ENCODE data around the gene TRAP1. TPM values are rescaled to one million over a fixed set of nuclear protein-coding genes. Genes with fewer than 3 reads are reported as not detected.

Gene TRAP1
- polyA plus RNA-seq (73.0 and 91.0 TPM in 2 replicates), polyA minus RNA-seq (70.1 and 73.6 TPM in 2 replicates)

GRCh38 chr16:3717235-3718018, at the start of gene TRAP1:
Gene TRAP1 (minus strand): TSS chr16:3717524. CDS start chr16:3717508, 16 bp downstream.
- no peaks in the 10 kb centered on the region for H3F3A ChIP-seq (ENCODE audit: insufficient read depth, low read length, poor library complexity, severe bottlenecking)
- no peaks in the 10 kb centered on the region for H3K9me3 ChIP-seq (ENCODE audit: low read length)
- peak within 1 kb of the TSS; percentile 82 for H3K9ac ChIP-seq (ENCODE audit: low read length)
- TF ChIP-seq SMC3 (conservative IDR thresholded peaks at IDR 0.05; ENCODE audit: poor library complexity): peak; percentile 51
- peak; percentile 25 for TF ChIP-seq CTCF (IDR thresholded peaks at IDR 0.05; ENCODE audit: poor library complexity, severe bottlenecking)
- TF ChIP-seq POLR2AphosphoS5 (IDR thresholded peaks at IDR 0.05): peak; percentile 93
- TF ChIP-seq, protein P1, sequence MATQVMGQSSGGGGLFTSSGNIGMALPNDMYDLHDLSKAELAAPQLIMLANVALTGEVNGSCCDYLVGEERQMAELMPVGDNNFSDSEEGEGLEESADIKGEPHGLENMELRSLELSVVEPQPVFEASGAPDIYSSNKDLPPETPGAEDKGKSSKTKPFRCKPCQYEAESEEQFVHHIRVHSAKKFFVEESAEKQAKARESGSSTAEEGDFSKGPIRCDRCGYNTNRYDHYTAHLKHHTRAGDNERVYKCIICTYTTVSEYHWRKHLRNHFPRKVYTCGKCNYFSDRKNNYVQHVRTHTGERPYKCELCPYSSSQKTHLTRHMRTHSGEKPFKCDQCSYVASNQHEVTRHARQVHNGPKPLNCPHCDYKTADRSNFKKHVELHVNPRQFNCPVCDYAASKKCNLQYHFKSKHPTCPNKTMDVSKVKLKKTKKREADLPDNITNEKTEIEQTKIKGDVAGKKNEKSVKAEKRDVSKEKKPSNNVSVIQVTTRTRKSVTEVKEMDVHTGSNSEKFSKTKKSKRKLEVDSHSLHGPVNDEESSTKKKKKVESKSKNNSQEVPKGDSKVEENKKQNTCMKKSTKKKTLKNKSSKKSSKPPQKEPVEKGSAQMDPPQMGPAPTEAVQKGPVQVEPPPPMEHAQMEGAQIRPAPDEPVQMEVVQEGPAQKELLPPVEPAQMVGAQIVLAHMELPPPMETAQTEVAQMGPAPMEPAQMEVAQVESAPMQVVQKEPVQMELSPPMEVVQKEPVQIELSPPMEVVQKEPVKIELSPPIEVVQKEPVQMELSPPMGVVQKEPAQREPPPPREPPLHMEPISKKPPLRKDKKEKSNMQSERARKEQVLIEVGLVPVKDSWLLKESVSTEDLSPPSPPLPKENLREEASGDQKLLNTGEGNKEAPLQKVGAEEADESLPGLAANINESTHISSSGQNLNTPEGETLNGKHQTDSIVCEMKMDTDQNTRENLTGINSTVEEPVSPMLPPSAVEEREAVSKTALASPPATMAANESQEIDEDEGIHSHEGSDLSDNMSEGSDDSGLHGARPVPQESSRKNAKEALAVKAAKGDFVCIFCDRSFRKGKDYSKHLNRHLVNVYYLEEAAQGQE (IDR thresholded peaks at IDR 0.05; ENCODE audit: borderline replicate concordance): peak; percentile 33
- no peak for TF ChIP-seq EZH2 (IDR thresholded peaks at IDR 0.05; ENCODE audit: borderline replicate concordance, insufficient read depth, low read length, poor library complexity, severe bottlenecking)
- peak; percentile 98 for TF ChIP-seq MXI1 (conservative IDR thresholded peaks at IDR 0.05; ENCODE audit: poor library complexity, severe bottlenecking)
- TF ChIP-seq TAF1 (IDR thresholded peaks at IDR 0.05; ENCODE audit: low read depth): peak; percentile 12
- peak; percentile 42 for TF ChIP-seq RAD21 (conservative IDR thresholded peaks at IDR 0.05)
- TF ChIP-seq EP300 (conservative IDR thresholded peaks at IDR 0.05; ENCODE audit: poor library complexity, severe bottlenecking): peak; percentile 60
- peak within 1 kb of the TSS; percentile 99 for H2AFZ ChIP-seq (ENCODE audit: low read depth, low read length)
- H4K20me1 ChIP-seq (ENCODE audit: insufficient read depth): no peaks in the 10 kb centered on the region
- no peaks in the 10 kb centered on the region for H3K9me2 ChIP-seq (ENCODE audit: insufficient read depth, low read length)
- no peaks in the 10 kb centered on the region for H3K36me3 ChIP-seq (ENCODE audit: insufficient read depth, low read length)
- no peaks in the 10 kb centered on the region for H3K27me3 ChIP-seq (ENCODE audit: insufficient read depth, low read depth, low read length)
- H3K4me2 ChIP-seq (ENCODE audit: low read length): peak within 1 kb of the TSS; percentile 95
- H3K79me2 ChIP-seq (replicated peaks; ENCODE audit: insufficient read depth, low read length): peaks cover 8% of the 10 kb centered on the region
- H3K27ac ChIP-seq (ENCODE audit: low read length): peak within 1 kb of the TSS; percentile 79
- peak within 1 kb of the TSS; percentile 98 for H3K4me3 ChIP-seq (ENCODE audit: low read length)

GRCh38 chr16:3766177-3766576, 48.9 kb upstream of the TRAP1 start:
- no peak overlapping the region for H3K4me3 ChIP-seq (ENCODE audit: low read length)
- no peaks in the 10 kb centered on the region for H3K9me2 ChIP-seq (ENCODE audit: insufficient read depth, low read length)
- TF ChIP-seq CTCF (IDR thresholded peaks at IDR 0.05; ENCODE audit: poor library complexity, severe bottlenecking) (no peak), SMC3 (conservative IDR thresholded peaks at IDR 0.05; ENCODE audit: poor library complexity) (no peak), EZH2 (IDR thresholded peaks at IDR 0.05; ENCODE audit: borderline replicate concordance, insufficient read depth, low read length, poor library complexity, severe bottlenecking) (no peak), TAF1 (IDR thresholded peaks at IDR 0.05; ENCODE audit: low read depth) (no peak), MXI1 (conservative IDR thresholded peaks at IDR 0.05; ENCODE audit: poor library complexity, severe bottlenecking) (no peak), RAD21 (conservative IDR thresholded peaks at IDR 0.05) (no peak), EP300 (conservative IDR thresholded peaks at IDR 0.05; ENCODE audit: poor library complexity, severe bottlenecking) (no peak), POLR2AphosphoS5 (IDR thresholded peaks at IDR 0.05) (no peak)
- TF ChIP-seq, protein P1 (IDR thresholded peaks at IDR 0.05; ENCODE audit: borderline replicate concordance): no peak
- no peak overlapping the region for H2AFZ ChIP-seq (ENCODE audit: low read depth, low read length)
- no peak overlapping the region for H3K9ac ChIP-seq (ENCODE audit: low read length)
- no peaks in the 10 kb centered on the region for H4K20me1 ChIP-seq (ENCODE audit: insufficient read depth)
- no peaks in the 10 kb centered on the region for H3K9me3 ChIP-seq (ENCODE audit: low read length)
- no peaks in the 10 kb centered on the region for H3K27me3 ChIP-seq (ENCODE audit: insufficient read depth, low read depth, low read length)
- peaks cover 6% of the 10 kb centered on the region for H3K36me3 ChIP-seq (ENCODE audit: insufficient read depth, low read length)
- no peaks in the 10 kb centered on the region for H3K79me2 ChIP-seq (replicated peaks; ENCODE audit: insufficient read depth, low read length)
- no peak overlapping the region for H3K4me2 ChIP-seq (ENCODE audit: low read length)
- no peak overlapping the region for H3K27ac ChIP-seq (ENCODE audit: low read length)
- no peaks in the 10 kb centered on the region for H3F3A ChIP-seq (ENCODE audit: insufficient read depth, low read length, poor library complexity, severe bottlenecking)
